ENCODE measurements around the gene RNF126. TPM values are rescaled to one million over a fixed set of nuclear protein-coding genes. Genes with fewer than 3 reads are reported as not detected.

RNF126 gene
- total and polyA plus RNA-seq, 2 experiments from 2014 or later = 78.5 to 88.7 TPM

DNA sequence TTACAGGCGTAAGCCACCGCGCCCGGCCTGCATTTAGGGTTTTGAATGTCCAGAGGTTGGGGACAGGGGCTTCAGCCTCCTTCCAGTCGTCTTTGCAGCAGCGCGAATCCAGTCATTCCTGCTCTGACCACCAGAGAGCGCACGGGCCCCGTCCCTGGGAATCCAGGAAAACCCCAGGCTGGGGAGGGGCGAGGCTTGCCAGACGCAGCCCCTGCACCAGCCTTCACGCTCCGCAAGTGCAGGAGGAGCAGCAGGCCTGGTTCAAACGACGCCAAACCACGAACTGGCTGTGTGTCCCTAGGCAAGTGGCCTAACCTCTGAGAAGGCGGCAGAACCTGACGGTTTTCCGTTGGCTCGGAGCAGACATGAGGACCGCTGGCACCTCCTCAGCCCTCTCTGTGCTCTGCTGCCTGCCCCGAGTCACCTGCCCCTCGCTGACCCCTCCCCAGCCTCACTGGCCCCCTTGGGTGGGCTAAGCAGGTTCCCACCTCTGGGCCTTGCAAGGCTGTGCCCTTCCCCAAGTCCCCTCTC, 2.0 kb upstream of the RNF126 start:
- DNase-seq (ENCODE audit: low read depth in 1 of 2, low spot score in 1 of 2) = peak; percentile 85 to 91
- TF ChIP-seq, protein P1, sequence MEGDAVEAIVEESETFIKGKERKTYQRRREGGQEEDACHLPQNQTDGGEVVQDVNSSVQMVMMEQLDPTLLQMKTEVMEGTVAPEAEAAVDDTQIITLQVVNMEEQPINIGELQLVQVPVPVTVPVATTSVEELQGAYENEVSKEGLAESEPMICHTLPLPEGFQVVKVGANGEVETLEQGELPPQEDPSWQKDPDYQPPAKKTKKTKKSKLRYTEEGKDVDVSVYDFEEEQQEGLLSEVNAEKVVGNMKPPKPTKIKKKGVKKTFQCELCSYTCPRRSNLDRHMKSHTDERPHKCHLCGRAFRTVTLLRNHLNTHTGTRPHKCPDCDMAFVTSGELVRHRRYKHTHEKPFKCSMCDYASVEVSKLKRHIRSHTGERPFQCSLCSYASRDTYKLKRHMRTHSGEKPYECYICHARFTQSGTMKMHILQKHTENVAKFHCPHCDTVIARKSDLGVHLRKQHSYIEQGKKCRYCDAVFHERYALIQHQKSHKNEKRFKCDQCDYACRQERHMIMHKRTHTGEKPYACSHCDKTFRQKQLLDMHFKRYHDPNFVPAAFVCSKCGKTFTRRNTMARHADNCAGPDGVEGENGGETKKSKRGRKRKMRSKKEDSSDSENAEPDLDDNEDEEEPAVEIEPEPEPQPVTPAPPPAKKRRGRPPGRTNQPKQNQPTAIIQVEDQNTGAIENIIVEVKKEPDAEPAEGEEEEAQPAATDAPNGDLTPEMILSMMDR (IDR thresholded peaks at IDR 0.05; ENCODE audit: low read depth, low read length) = peak; percentile 90
- Histone ChIP-seq H3K9me3 (ENCODE audit: low read depth) (no peaks in the 10 kb centered on the region), H3K27ac (no peak overlapping the region), H3K4me1 (ENCODE audit: low read depth) (peaks cover 8% of the 10 kb centered on the region), H3K4me3 (no peak overlapping the region), H3K27me3 (no peaks in the 10 kb centered on the region), H3K36me3 (no peaks in the 10 kb centered on the region)

DNA sequence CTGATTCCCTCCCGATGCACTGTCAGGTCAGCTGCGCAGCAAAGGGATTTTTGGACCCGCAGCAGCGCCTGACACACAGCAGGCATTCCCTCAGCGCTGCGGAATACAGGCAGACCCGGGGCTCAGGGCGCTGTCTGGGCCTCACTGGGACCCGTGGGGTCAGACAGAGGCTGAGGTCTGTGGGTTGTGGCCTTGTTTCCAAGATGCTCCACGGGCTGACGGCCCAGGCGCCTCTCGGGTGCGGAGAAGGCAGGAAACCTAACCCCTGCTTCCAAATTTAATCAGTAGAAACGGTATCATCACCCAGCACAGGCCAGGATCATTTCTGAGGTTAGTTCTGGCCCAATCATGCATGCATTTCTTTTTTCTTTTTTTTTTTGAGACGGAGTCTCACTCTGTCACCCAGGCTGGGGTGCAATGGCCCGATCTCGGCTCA, 686 bp upstream of the RNF126 start:
- Histone ChIP-seq H3K4me3 (peak overlapping the region; percentile 99), H3K9me3 (ENCODE audit: low read depth) (no peaks in the 10 kb centered on the region), H3K27ac (peak overlapping the region; percentile 55), H3K27me3 (no peaks in the 10 kb centered on the region), H3K36me3 (no peaks in the 10 kb centered on the region), H3K4me1 (ENCODE audit: low read depth) (peaks cover 8% of the 10 kb centered on the region)
- DNase-seq (ENCODE audit: low read depth in 1 of 2, low spot score in 1 of 2) = no peak
- TF ChIP-seq, protein P1 (IDR thresholded peaks at IDR 0.05; ENCODE audit: low read depth, low read length) = no peak

DNA sequence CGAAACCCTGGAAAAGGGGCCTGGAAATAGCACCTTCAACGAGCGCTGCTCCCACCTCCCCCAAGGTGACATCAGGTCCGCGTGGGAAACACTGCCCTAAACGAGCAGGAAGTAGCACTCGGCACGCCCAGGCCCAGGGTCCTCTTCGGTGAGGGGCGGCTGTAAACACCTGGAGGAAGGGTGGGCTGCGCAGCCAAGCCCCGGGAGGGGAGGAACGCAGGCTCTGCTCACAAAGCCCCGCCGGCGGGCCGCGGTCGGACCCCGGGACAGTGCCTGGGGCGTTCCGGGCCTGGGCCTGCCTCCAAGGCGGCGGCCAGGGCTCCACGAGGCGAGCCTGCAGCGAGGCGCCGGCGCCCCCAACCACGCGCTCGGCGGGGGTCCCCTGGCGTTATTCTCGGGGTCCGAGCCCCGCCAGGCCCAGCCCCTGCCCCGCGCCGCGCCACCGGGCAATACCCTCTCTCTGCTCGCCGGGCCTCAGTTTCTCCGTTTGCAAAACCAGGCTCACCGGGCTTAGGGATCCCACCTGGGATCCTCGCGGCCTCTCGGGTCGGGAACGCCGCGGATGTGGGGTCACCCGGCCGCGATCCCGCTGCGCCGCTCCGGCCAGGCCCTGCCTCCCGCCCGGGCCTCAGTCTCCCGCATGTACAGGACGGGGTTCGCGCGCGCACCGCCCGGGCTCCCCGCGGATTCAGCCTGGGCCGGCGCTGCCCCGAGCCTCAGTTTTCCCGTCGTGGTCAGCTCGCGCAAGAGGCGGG, 630 bp downstream of the RNF126 start:
- peak overlapping the region; percentile 99 for H3K4me3 ChIP-seq
- no peaks in the 10 kb centered on the region for H3K36me3 ChIP-seq
- H3K9me3 ChIP-seq (ENCODE audit: low read depth) = no peaks in the 10 kb centered on the region
- peak overlapping the region; percentile 82 for H3K27ac ChIP-seq
- peak; percentile 35 to 59 for DNase-seq (ENCODE audit: low read depth in 1 of 2, low spot score in 1 of 2)
- H3K4me1 ChIP-seq (ENCODE audit: low read depth) = peaks cover 8% of the 10 kb centered on the region
- TF ChIP-seq, protein P1 (IDR thresholded peaks at IDR 0.05; ENCODE audit: low read depth, low read length) = no peak
- H3K27me3 ChIP-seq = no peaks in the 10 kb centered on the region

DNA sequence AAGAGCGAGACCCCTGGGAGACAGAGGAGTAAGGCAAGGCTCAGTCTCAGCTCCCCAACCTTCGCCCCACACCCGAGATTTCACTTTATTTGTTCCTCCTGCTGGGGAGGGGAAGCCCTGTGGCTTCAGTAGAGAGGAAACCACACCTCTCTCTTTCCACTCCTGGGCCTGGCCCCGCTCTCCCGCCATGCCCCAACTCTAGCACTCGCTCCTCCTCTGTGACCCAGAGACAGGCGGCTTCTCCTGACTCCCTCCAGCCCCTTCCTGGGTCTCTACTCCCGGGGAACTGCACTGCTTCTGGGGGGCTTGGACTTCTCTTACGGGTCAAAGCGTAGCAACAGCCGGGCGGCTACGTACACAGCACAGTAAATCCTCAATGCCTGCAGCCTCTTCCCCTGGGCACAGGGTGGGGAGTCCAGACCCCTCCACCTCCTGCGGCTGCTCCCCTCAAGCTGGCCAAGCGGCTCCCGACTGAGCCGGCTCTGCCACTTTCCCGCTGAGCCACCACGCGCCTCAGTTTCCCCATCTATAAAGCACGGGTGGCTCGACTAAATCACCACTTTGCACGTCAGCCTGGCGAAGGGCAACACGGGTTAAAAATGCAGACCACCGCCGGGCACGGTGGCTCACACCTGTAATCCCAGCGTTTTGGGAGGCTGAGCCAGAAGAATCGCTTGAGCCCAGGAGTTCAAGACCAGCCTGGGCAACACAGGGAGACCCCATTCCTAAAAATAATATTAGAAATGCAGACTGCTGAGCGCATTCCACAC, 1.4 kb downstream of the RNF126 start:
- Histone ChIP-seq H3K36me3 (no peaks in the 10 kb centered on the region), H3K27me3 (no peaks in the 10 kb centered on the region), H3K4me1 (ENCODE audit: low read depth) (peaks cover 8% of the 10 kb centered on the region), H3K27ac (peak overlapping the region; percentile 82), H3K4me3 (peak overlapping the region; percentile 99), H3K9me3 (ENCODE audit: low read depth) (no peaks in the 10 kb centered on the region)
- DNase-seq (ENCODE audit: low read depth in 1 of 2, low spot score in 1 of 2) = peak in 1 of 2 donors; percentile 12
- TF ChIP-seq, protein P1 (IDR thresholded peaks at IDR 0.05; ENCODE audit: low read depth, low read length) = no peak

DNA sequence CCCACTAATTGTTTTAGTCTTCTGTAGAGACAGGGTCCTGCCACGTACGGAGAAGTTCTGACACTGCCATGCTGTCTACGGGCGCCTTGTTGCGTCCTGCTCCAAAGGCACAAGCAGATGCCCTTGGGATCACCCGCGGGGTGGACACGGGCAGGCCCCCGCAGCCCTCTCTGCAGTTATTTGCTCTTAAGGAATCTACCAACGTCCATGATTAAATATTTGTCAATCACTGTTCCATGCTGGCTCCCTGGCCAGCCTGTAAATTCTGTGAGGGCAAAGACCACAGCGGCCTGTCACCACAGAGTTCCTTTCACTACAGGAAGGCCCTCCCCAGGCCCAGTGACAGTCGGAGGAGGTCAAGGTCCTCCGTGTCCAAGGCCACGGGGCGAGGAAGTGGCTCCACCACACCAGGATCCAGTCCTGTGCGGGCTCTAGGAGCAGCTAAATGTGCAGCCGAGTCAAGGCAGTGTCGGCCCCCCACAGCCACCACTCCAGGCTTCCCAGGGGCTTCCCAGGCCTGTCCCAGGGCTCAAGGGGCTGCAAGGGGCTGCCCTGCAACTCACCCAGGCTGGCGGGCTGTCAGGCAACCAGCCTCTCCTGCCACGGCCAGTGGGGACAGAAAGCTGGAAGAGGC, 2.1 kb downstream of the RNF126 start:
- no peaks in the 10 kb centered on the region for H3K36me3 ChIP-seq
- no peak overlapping the region for H3K4me3 ChIP-seq
- no peaks in the 10 kb centered on the region for H3K27me3 ChIP-seq
- H3K9me3 ChIP-seq (ENCODE audit: low read depth) = no peaks in the 10 kb centered on the region
- peaks cover 8% of the 10 kb centered on the region for H3K4me1 ChIP-seq (ENCODE audit: low read depth)
- H3K27ac ChIP-seq = peak overlapping the region; percentile 82
- TF ChIP-seq, protein P1 (IDR thresholded peaks at IDR 0.05; ENCODE audit: low read depth, low read length) = no peak
- DNase-seq (ENCODE audit: low read depth in 1 of 2, low spot score in 1 of 2) = no peak

All from cardiac muscle cell (in vitro differentiated cells and primary cell).